ENCODE results near the gene SLC7A6.
A peak's percentile ranks its signal among the peaks of the same experiment; 100 is the strongest.

SLC7A6 gene

GRCh38 chr16:68236137-68236825 is 28.0 kb upstream of the SLC7A6 start:
- Histone ChIP-seq H3K36me3 (ENCODE audit: control insufficient read depth, insufficient read depth, low read length, severe bottlenecking) (no peaks in the 10 kb centered on the region), H3K4me3 (ENCODE audit: low read length) (peak overlapping the region; percentile 86), H3K9me3 (ENCODE audit: control insufficient read depth, low read length) (no peaks in the 10 kb centered on the region), H3K4me1 (ENCODE audit: control insufficient read depth, insufficient read depth, low read length) (peaks cover 25% of the 10 kb centered on the region), H3K9ac (ENCODE audit: low read length) (peak overlapping the region; percentile 75), H3K27me3 (replicated peaks; ENCODE audit: control insufficient read depth, insufficient read depth, low read length) (peaks cover 4% of the 10 kb centered on the region)
- no peak for DNase-seq (ENCODE audit: low read depth)

GRCh38 chr16:68236826-68237242 is 27.5 kb upstream of the SLC7A6 start:
- Histone ChIP-seq H3K9ac (ENCODE audit: low read length) (peak overlapping the region; percentile 75), H3K27me3 (replicated peaks; ENCODE audit: control insufficient read depth, insufficient read depth, low read length) (peaks cover 4% of the 10 kb centered on the region), H3K4me3 (ENCODE audit: low read length) (peak overlapping the region; percentile 86), H3K9me3 (ENCODE audit: control insufficient read depth, low read length) (no peaks in the 10 kb centered on the region), H3K4me1 (ENCODE audit: control insufficient read depth, insufficient read depth, low read length) (peaks cover 25% of the 10 kb centered on the region), H3K36me3 (ENCODE audit: control insufficient read depth, insufficient read depth, low read length, severe bottlenecking) (no peaks in the 10 kb centered on the region)
- no peak for DNase-seq (ENCODE audit: low read depth)

GRCh38 chr16:68237243-68238028 is 26.9 kb upstream of the SLC7A6 start:
- Histone ChIP-seq H3K4me1 (ENCODE audit: control insufficient read depth, insufficient read depth, low read length) (peaks cover 25% of the 10 kb centered on the region), H3K4me3 (ENCODE audit: low read length) (peak overlapping the region; percentile 86)
- DNase-seq (ENCODE audit: low read depth), result peak; percentile 99

GRCh38 chr16:68238029-68238345 is 26.3 kb upstream of the SLC7A6 start:
- Histone ChIP-seq H3K4me1 (ENCODE audit: control insufficient read depth, insufficient read depth, low read length) (peaks cover 25% of the 10 kb centered on the region), H3K9ac (ENCODE audit: low read length) (peak overlapping the region; percentile 92), H3K9me3 (ENCODE audit: control insufficient read depth, low read length) (no peaks in the 10 kb centered on the region), H3K27me3 (replicated peaks; ENCODE audit: control insufficient read depth, insufficient read depth, low read length) (peaks cover 4% of the 10 kb centered on the region), H3K36me3 (ENCODE audit: control insufficient read depth, insufficient read depth, low read length, severe bottlenecking) (no peaks in the 10 kb centered on the region), H3K4me3 (ENCODE audit: low read length) (peak overlapping the region; percentile 86)
- no peak for DNase-seq (ENCODE audit: low read depth)

More at GRCh38 chr16:68237243-68238028, 26.9 kb upstream of the SLC7A6 start:
- peaks cover 4% of the 10 kb centered on the region for H3K27me3 ChIP-seq (replicated peaks; ENCODE audit: control insufficient read depth, insufficient read depth, low read length)
- H3K9me3 ChIP-seq (ENCODE audit: control insufficient read depth, low read length), result no peaks in the 10 kb centered on the region
- peak overlapping the region; percentile 92 for H3K9ac ChIP-seq (ENCODE audit: low read length)
- H3K36me3 ChIP-seq (ENCODE audit: control insufficient read depth, insufficient read depth, low read length, severe bottlenecking), result no peaks in the 10 kb centered on the region

- peaks cover 27% of the 10 kb centered on the region for H3K4me1 ChIP-seq (ENCODE audit: control insufficient read depth, insufficient read depth, low read length)
- no peak overlapping the region for H3K9ac ChIP-seq (ENCODE audit: low read length)
- DNase-seq (ENCODE audit: low read depth), result no peak
- H3K4me3 ChIP-seq (ENCODE audit: low read length), result no peak overlapping the region
- H3K36me3 ChIP-seq (ENCODE audit: control insufficient read depth, insufficient read depth, low read length, severe bottlenecking), result no peaks in the 10 kb centered on the region
- no peaks in the 10 kb centered on the region for H3K27me3 ChIP-seq (replicated peaks; ENCODE audit: control insufficient read depth, insufficient read depth, low read length)
- no peaks in the 10 kb centered on the region for H3K9me3 ChIP-seq (ENCODE audit: control insufficient read depth, low read length)
These were observed 22.2 kb upstream of the SLC7A6 start for GRCh38 chr16:68242085-68242484.

GRCh38 chr16:68242926-68243858 is 21.1 kb upstream of the SLC7A6 start:
- Histone ChIP-seq H3K27me3 (replicated peaks; ENCODE audit: control insufficient read depth, insufficient read depth, low read length) (no peaks in the 10 kb centered on the region), H3K4me1 (ENCODE audit: control insufficient read depth, insufficient read depth, low read length) (peaks cover 23% of the 10 kb centered on the region), H3K36me3 (ENCODE audit: control insufficient read depth, insufficient read depth, low read length, severe bottlenecking) (no peaks in the 10 kb centered on the region), H3K4me3 (ENCODE audit: low read length) (no peak overlapping the region), H3K9me3 (ENCODE audit: control insufficient read depth, low read length) (no peaks in the 10 kb centered on the region), H3K9ac (ENCODE audit: low read length) (no peak overlapping the region)
- no peak for DNase-seq (ENCODE audit: low read depth)

- Histone ChIP-seq H3K4me1 (ENCODE audit: control insufficient read depth, insufficient read depth, low read length) (peaks cover 23% of the 10 kb centered on the region), H3K9me3 (ENCODE audit: control insufficient read depth, low read length) (no peaks in the 10 kb centered on the region), H3K4me3 (ENCODE audit: low read length) (peak overlapping the region; percentile 98), H3K36me3 (ENCODE audit: control insufficient read depth, insufficient read depth, low read length, severe bottlenecking) (peaks cover 5% of the 10 kb centered on the region), H3K9ac (ENCODE audit: low read length) (peak overlapping the region; percentile 92), H3K27me3 (replicated peaks; ENCODE audit: control insufficient read depth, insufficient read depth, low read length) (no peaks in the 10 kb centered on the region)
- DNase-seq (ENCODE audit: low read depth), result no peak
These were observed 19.8 kb upstream of the SLC7A6 start for GRCh38 chr16:68244481-68244902.

GRCh38 chr16:68244903-68245853 is 19.1 kb upstream of the SLC7A6 start, which contains the start of gene PLA2G15:
Gene PLA2G15 (plus strand): TSS chr16:68245373. CDS start chr16:68245427, 54 bp downstream.
- Histone ChIP-seq H3K36me3 (ENCODE audit: control insufficient read depth, insufficient read depth, low read length, severe bottlenecking) (peaks cover 5% of the 10 kb centered on the region), H3K9ac (ENCODE audit: low read length) (peak within 1 kb of the TSS; percentile 92), H3K27me3 (replicated peaks; ENCODE audit: control insufficient read depth, insufficient read depth, low read length) (no peaks in the 10 kb centered on the region), H3K9me3 (ENCODE audit: control insufficient read depth, low read length) (no peaks in the 10 kb centered on the region), H3K4me3 (ENCODE audit: low read length) (peak within 1 kb of the TSS; percentile 98), H3K4me1 (ENCODE audit: control insufficient read depth, insufficient read depth, low read length) (peaks cover 23% of the 10 kb centered on the region)
- DNase-seq (ENCODE audit: low read depth), result peak; percentile 98

- Histone ChIP-seq H3K9ac (ENCODE audit: low read length) (peak overlapping the region; percentile 77), H3K36me3 (ENCODE audit: control insufficient read depth, insufficient read depth, low read length, severe bottlenecking) (peaks cover 10% of the 10 kb centered on the region), H3K4me1 (ENCODE audit: control insufficient read depth, insufficient read depth, low read length) (peaks cover 23% of the 10 kb centered on the region), H3K4me3 (ENCODE audit: low read length) (peak overlapping the region; percentile 98), H3K27me3 (replicated peaks; ENCODE audit: control insufficient read depth, insufficient read depth, low read length) (no peaks in the 10 kb centered on the region), H3K9me3 (ENCODE audit: control insufficient read depth, low read length) (no peaks in the 10 kb centered on the region)
- DNase-seq (ENCODE audit: low read depth), result no peak
These were observed 18.2 kb upstream of the SLC7A6 start for GRCh38 chr16:68246121-68246520.

- no peaks in the 10 kb centered on the region for H3K9me3 ChIP-seq (ENCODE audit: control insufficient read depth, low read length)
- peaks cover 10% of the 10 kb centered on the region for H3K36me3 ChIP-seq (ENCODE audit: control insufficient read depth, insufficient read depth, low read length, severe bottlenecking)
- no peaks in the 10 kb centered on the region for H3K27me3 ChIP-seq (replicated peaks; ENCODE audit: control insufficient read depth, insufficient read depth, low read length)
- H3K4me1 ChIP-seq (ENCODE audit: control insufficient read depth, insufficient read depth, low read length), result peaks cover 23% of the 10 kb centered on the region
- DNase-seq (ENCODE audit: low read depth), result no peak
- H3K9ac ChIP-seq (ENCODE audit: low read length), result peak overlapping the region; percentile 77
- peak overlapping the region; percentile 98 for H3K4me3 ChIP-seq (ENCODE audit: low read length)
These were observed 17.7 kb upstream of the SLC7A6 start for GRCh38 chr16:68246666-68247065.
